Measurements from ENCODE around the gene PTCH1.

DNA sequence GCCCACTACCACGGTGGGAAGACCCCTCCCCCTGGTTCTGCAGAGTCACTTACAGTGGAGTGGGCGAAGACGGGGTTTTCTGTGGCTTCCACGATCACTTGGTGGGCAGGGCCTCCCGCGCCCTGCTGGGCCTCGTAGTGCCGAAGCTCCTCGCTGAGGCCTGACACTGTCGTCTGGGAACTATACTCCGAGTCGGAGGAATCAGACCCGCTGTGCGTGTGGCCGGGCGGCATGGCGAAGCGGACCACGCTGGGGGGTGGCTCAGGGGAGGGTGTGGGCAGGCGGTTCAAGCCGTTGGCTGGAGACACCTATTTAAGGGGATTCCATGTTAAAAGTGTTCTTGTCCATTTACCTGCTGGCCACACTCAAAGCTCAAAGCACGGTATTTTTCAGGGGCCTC, 67.8 kb downstream of the PTCH1 start:
- TF ChIP-seq, protein P1, sequence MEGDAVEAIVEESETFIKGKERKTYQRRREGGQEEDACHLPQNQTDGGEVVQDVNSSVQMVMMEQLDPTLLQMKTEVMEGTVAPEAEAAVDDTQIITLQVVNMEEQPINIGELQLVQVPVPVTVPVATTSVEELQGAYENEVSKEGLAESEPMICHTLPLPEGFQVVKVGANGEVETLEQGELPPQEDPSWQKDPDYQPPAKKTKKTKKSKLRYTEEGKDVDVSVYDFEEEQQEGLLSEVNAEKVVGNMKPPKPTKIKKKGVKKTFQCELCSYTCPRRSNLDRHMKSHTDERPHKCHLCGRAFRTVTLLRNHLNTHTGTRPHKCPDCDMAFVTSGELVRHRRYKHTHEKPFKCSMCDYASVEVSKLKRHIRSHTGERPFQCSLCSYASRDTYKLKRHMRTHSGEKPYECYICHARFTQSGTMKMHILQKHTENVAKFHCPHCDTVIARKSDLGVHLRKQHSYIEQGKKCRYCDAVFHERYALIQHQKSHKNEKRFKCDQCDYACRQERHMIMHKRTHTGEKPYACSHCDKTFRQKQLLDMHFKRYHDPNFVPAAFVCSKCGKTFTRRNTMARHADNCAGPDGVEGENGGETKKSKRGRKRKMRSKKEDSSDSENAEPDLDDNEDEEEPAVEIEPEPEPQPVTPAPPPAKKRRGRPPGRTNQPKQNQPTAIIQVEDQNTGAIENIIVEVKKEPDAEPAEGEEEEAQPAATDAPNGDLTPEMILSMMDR (IDR thresholded peaks at IDR 0.05): no peak
- no peak for TF ChIP-seq POLR2AphosphoS5 (IDR thresholded peaks at IDR 0.05; ENCODE audit: low read depth, low read length)
- TF ChIP-seq, protein P2, sequence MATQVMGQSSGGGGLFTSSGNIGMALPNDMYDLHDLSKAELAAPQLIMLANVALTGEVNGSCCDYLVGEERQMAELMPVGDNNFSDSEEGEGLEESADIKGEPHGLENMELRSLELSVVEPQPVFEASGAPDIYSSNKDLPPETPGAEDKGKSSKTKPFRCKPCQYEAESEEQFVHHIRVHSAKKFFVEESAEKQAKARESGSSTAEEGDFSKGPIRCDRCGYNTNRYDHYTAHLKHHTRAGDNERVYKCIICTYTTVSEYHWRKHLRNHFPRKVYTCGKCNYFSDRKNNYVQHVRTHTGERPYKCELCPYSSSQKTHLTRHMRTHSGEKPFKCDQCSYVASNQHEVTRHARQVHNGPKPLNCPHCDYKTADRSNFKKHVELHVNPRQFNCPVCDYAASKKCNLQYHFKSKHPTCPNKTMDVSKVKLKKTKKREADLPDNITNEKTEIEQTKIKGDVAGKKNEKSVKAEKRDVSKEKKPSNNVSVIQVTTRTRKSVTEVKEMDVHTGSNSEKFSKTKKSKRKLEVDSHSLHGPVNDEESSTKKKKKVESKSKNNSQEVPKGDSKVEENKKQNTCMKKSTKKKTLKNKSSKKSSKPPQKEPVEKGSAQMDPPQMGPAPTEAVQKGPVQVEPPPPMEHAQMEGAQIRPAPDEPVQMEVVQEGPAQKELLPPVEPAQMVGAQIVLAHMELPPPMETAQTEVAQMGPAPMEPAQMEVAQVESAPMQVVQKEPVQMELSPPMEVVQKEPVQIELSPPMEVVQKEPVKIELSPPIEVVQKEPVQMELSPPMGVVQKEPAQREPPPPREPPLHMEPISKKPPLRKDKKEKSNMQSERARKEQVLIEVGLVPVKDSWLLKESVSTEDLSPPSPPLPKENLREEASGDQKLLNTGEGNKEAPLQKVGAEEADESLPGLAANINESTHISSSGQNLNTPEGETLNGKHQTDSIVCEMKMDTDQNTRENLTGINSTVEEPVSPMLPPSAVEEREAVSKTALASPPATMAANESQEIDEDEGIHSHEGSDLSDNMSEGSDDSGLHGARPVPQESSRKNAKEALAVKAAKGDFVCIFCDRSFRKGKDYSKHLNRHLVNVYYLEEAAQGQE (IDR thresholded peaks at IDR 0.05; ENCODE audit: insufficient read depth in 1 of 2, low read depth in 2 of 2, low read length in 1 of 2): no peak

Measured in Panc1 (cell line).